ENCODE results near the gene ZNF283.
"Not testable (repeated sequence)": the region's sequence is repeated elsewhere in the genome, so short reads cannot be mapped to it uniquely, and the experiment has no call there.

ZNF283 gene

GRCh38 chr19:43799502-43800142 is 27.5 kb upstream of the ZNF283 start:
- peak; percentile 22 for DNase-seq (ENCODE audit: low spot score)

- no peak for DNase-seq (ENCODE audit: low spot score)
Measured at GRCh38 chr19:43802216-43802951, 24.7 kb upstream of the ZNF283 start, which contains the start of gene LYPD5. Gene LYPD5, minus strand, starts transcription at chr19:43802447. Its CDS starts 67 bp downstream, at chr19:43802380.

GRCh38 chr19:43804432-43804831 is 22.7 kb upstream of the ZNF283 start:
- no peak for DNase-seq (ENCODE audit: low spot score)

GRCh38 chr19:43806401-43806800 is 20.7 kb upstream of the ZNF283 start:
- not testable (repeated sequence) for DNase-seq (ENCODE audit: low spot score)

GRCh38 chr19:43806848-43807247 is 20.3 kb upstream of the ZNF283 start:
- DNase-seq (ENCODE audit: low spot score) = no peak

- no peak for DNase-seq (ENCODE audit: low spot score)
Measured at GRCh38 chr19:43807651-43808050, 19.5 kb upstream of the ZNF283 start.

- peak; percentile 82 for DNase-seq (ENCODE audit: low spot score)
Measured at GRCh38 chr19:43809762-43810696, 17.1 kb upstream of the ZNF283 start.

GRCh38 chr19:43811837-43812236 is 15.3 kb upstream of the ZNF283 start:
- no peak for DNase-seq (ENCODE audit: low spot score)

- DNase-seq (ENCODE audit: low spot score) = no peak
Measured at GRCh38 chr19:43812259-43812658, 14.9 kb upstream of the ZNF283 start.

- no peak for DNase-seq (ENCODE audit: low spot score)
Measured at GRCh38 chr19:43812688-43813087, 14.4 kb upstream of the ZNF283 start.

- no peak for DNase-seq (ENCODE audit: low spot score)
Measured at GRCh38 chr19:43814663-43815352, 12.3 kb upstream of the ZNF283 start.

GRCh38 chr19:43817454-43817853 is 9.7 kb upstream of the ZNF283 start:
- not testable (repeated sequence) for DNase-seq (ENCODE audit: low spot score)

- no peak for DNase-seq (ENCODE audit: low spot score)
Measured at GRCh38 chr19:43818500-43818899, 8.6 kb upstream of the ZNF283 start.

GRCh38 chr19:43820098-43820883 is 6.8 kb upstream of the ZNF283 start:
- DNase-seq (ENCODE audit: low spot score) = no peak

GRCh38 chr19:43820884-43821215 is 6.3 kb upstream of the ZNF283 start:
- DNase-seq (ENCODE audit: low spot score) = no peak

GRCh38 chr19:43823856-43824255 is 3.3 kb upstream of the ZNF283 start:
- not testable (repeated sequence) for DNase-seq (ENCODE audit: low spot score)

GRCh38 chr19:43824572-43824971 is 2.5 kb upstream of the ZNF283 start:
- not testable (repeated sequence) for DNase-seq (ENCODE audit: low spot score)

- DNase-seq (ENCODE audit: low spot score) = no peak
Measured at GRCh38 chr19:43839139-43839538, 12.0 kb downstream of the ZNF283 start.

GRCh38 chr19:43842007-43842406 is 14.9 kb downstream of the ZNF283 start:
- DNase-seq (ENCODE audit: low spot score) = peak; percentile 10

- no peak for DNase-seq (ENCODE audit: low spot score)
Measured at GRCh38 chr19:43847246-43847645, 20.1 kb downstream of the ZNF283 start.

- DNase-seq (ENCODE audit: low spot score) = no peak
Measured at GRCh38 chr19:43847884-43848283, 20.8 kb downstream of the ZNF283 start.
